Ecto neural progenitor cell (in vitro differentiated cells): ENCODE data around the gene CCDC9.

Experiments
- DNase-seq: peaks from one replicate; pipeline ENCODE4 v3.0.0-alpha.2; 2018; ENCODE audit warnings: low spot score

The CCDC9 gene

GRCh38 chr19:47255879-47256692, at the start of gene CCDC9:
TSS of gene CCDC9 (plus strand) at chr19:47256525. CDS start at chr19:47258401, 1,876 bp downstream.
- DNase-seq = peak; percentile 99

GRCh38 chr19:47209319-47210179, 46.8 kb upstream of the CCDC9 start:
- no peak for DNase-seq

- DNase-seq = no peak
These were observed 46.2 kb upstream of the CCDC9 start for GRCh38 chr19:47210180-47210490.

- DNase-seq = peak; percentile 71
These were observed 45.5 kb upstream of the CCDC9 start for GRCh38 chr19:47210689-47211316.

GRCh38 chr19:47215581-47215980, 40.7 kb upstream of the CCDC9 start:
- DNase-seq = no peak

GRCh38 chr19:47221080-47221841, 35.1 kb upstream of the CCDC9 start:
- DNase-seq = no peak

GRCh38 chr19:47221890-47222289, 34.4 kb upstream of the CCDC9 start:
- DNase-seq = no peak

- peak; percentile 92 for DNase-seq
These were observed 30.4 kb upstream of the CCDC9 start for GRCh38 chr19:47225746-47226425.

GRCh38 chr19:47226426-47227351, 29.6 kb upstream of the CCDC9 start:
- DNase-seq = no peak

GRCh38 chr19:47227352-47228167, 28.8 kb upstream of the CCDC9 start:
- peak; percentile 96 for DNase-seq

- peak; percentile 59 for DNase-seq
These were observed 28.0 kb upstream of the CCDC9 start for GRCh38 chr19:47228168-47228936.

- DNase-seq = no peak
These were observed 27.2 kb upstream of the CCDC9 start for GRCh38 chr19:47228937-47229675.

- no peak for DNase-seq
These were observed 26.7 kb upstream of the CCDC9 start for GRCh38 chr19:47229676-47230053.

- DNase-seq = peak; percentile 86
These were observed 26.0 kb upstream of the CCDC9 start for GRCh38 chr19:47230054-47230920.

GRCh38 chr19:47230921-47231214, 25.5 kb upstream of the CCDC9 start, which contains the start of gene BBC3:
TSS of gene BBC3 (minus strand) at chr19:47231199. CDS start at chr19:47228431, 2,768 bp downstream.
- DNase-seq = no peak

GRCh38 chr19:47231215-47232054, 24.9 kb upstream of the CCDC9 start:
- peak; percentile 90 for DNase-seq
